MM.1S (cell line): ENCODE measurements around the gene RNASEH1.

Source experiments
- DNase-seq: peaks from one replicate; pipeline ENCODE4 v3.0.0-alpha.2; 2015
- H2AFZ ChIP-seq: fragments of 300-600 bp; sonication (generic); 2 replicates; pipeline ENCODE4 v1.6.0; 2016; ENCODE audit warnings: antibody characterized with exemption, low read length
- H3F3A ChIP-seq: fragments of 300-600 bp; sonication (generic); 2 replicates; pipeline ENCODE4 v1.6.1; 2016; ENCODE audit warnings: mild to moderate bottlenecking, antibody characterized with exemption, low read length, moderate library complexity, mixed read lengths; ENCODE audit not compliant: insufficient read depth
- H3K27ac ChIP-seq: fragments of 300-600 bp; sonication (generic); 2 replicates; pipeline ENCODE4 v1.5.1; 2016; ENCODE audit warnings: mild to moderate bottlenecking, low read length
- H3K27me3 ChIP-seq: fragments of 300-600 bp; sonication (generic); replicated peaks from 2 replicates; pipeline ENCODE4 v1.6.0; 2016; ENCODE audit warnings: low read length; ENCODE audit not compliant: insufficient read depth
- H3K36me3 ChIP-seq: fragments of 300-600 bp; sonication (generic); replicated peaks from 2 replicates; pipeline ENCODE4 v1.6.1; 2016; ENCODE audit warnings: mild to moderate bottlenecking, low read length, mixed read lengths; ENCODE audit not compliant: insufficient read depth
- H3K4me1 ChIP-seq: fragments of 300-600 bp; sonication (generic); 2 replicates; pipeline ENCODE4 v1.6.1; 2016; ENCODE audit warnings: low read length, mixed read lengths
- H3K4me2 ChIP-seq: fragments of 300-600 bp; sonication (generic); 2 replicates; pipeline ENCODE4 v1.6.0; 2016; ENCODE audit warnings: low read depth, low read length
- H3K4me3 ChIP-seq: fragments of 300-600 bp; sonication (generic); 2 replicates; pipeline ENCODE4 v1.5.1; 2016; ENCODE audit warnings: low read length, mixed read lengths
- H3K79me2 ChIP-seq: fragments of 300-600 bp; sonication (generic); 2 replicates; pipeline ENCODE4 v1.6.1; 2016; ENCODE audit warnings: mixed run types, low read length, mixed read lengths
- H3K9ac ChIP-seq: fragments of 300-600 bp; sonication (generic); 2 replicates; pipeline ENCODE4 v1.6.1; 2016; ENCODE audit warnings: low read length, mixed read lengths
- H3K9me2 ChIP-seq: fragments of 300-600 bp; sonication (generic); replicated peaks from 2 replicates; pipeline ENCODE4 v1.6.1; 2016; ENCODE audit warnings: mild to moderate bottlenecking, low read length, mixed read lengths; ENCODE audit not compliant: insufficient read depth
- H3K9me3 ChIP-seq: fragments of 300-600 bp; sonication (generic); replicated peaks from 2 replicates; pipeline ENCODE4 v1.6.1; 2016; ENCODE audit warnings: mild to moderate bottlenecking, low read length, mixed read lengths; ENCODE audit not compliant: insufficient read depth
- H4K20me1 ChIP-seq: fragments of 300-600 bp; sonication (generic); 2 replicates; pipeline ENCODE4 v1.6.1; 2016; ENCODE audit warnings: mild to moderate bottlenecking, low read length, moderate library complexity, mixed read lengths; ENCODE audit not compliant: insufficient read depth
- EZH2 ChIP-seq: fragments of 300-600 bp; sonication (generic); optimal IDR thresholded peaks from 2 replicates; pipeline ENCODE3; 2017; ENCODE audit warnings: low read depth, mild to moderate bottlenecking, antibody characterized with exemption, low read length, mixed read lengths
- EZH2phosphoT487 ChIP-seq: fragments of 300-600 bp; sonication (generic); IDR thresholded peaks from 2 replicates; pipeline ENCODE4 v1.6.1; 2018; ENCODE audit warnings: antibody characterized with exemption, low read length
- TF ChIP-seq, protein P1 (sequence below): fragments of 300-600 bp; sonication (generic); IDR thresholded peaks from 2 replicates; pipeline ENCODE4 v1.5.1; 2016; ENCODE audit warnings: antibody characterized with exemption, low read length, mixed read lengths

The RNASEH1 gene

DNA sequence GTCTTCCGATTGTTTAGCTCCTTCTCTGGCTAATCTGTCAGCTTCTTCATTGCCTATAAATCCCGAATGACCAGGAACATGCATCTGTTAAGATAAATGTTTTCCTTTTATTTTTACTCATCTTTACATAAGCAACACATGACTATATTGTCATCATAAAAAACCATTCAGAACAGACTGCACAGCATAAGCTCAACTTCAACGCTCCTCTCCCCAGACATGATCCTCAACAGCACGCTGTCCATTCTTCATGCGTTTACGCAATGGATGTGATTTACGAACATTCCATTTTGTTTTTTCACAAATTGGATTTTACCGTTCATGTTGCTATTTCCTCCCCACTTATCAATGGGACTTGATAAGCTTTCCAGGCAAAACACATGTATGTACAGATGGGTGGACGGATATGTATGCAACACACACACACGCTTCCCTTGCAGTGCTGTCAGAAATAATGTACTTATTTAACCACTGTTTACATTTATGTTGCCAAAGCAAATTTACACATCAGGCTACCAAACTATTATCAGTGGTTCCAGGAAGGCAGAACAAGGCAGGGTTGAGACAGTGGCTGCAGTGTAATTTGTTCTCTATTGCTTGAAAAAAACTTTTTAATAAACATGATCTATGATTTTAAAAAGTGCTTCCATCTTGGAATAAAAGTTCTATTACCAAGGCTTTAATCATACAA lies 12.2 kb downstream of the RNASEH1 start:
- Histone ChIP-seq H2AFZ (no peak overlapping the region), H3K4me1 (no peaks in the 10 kb centered on the region), H3K27ac (no peak overlapping the region), H3K27me3 (no peaks in the 10 kb centered on the region), H3K4me2 (no peak overlapping the region), H3F3A (no peaks in the 10 kb centered on the region), H4K20me1 (no peaks in the 10 kb centered on the region; the same call in 1 of the 2 replicates), H3K36me3 (peaks cover 22% of the 10 kb centered on the region), H3K9ac (no peak overlapping the region), H3K79me2 (peaks cover 10% of the 10 kb centered on the region; the same call in 1 of the 2 replicates), H3K9me3 (no peaks in the 10 kb centered on the region), H3K4me3 (no peak overlapping the region), H3K9me2 (no peaks in the 10 kb centered on the region)
- no peak for DNase-seq
- no peak for TF ChIP-seq EZH2
- TF ChIP-seq, protein P1, sequence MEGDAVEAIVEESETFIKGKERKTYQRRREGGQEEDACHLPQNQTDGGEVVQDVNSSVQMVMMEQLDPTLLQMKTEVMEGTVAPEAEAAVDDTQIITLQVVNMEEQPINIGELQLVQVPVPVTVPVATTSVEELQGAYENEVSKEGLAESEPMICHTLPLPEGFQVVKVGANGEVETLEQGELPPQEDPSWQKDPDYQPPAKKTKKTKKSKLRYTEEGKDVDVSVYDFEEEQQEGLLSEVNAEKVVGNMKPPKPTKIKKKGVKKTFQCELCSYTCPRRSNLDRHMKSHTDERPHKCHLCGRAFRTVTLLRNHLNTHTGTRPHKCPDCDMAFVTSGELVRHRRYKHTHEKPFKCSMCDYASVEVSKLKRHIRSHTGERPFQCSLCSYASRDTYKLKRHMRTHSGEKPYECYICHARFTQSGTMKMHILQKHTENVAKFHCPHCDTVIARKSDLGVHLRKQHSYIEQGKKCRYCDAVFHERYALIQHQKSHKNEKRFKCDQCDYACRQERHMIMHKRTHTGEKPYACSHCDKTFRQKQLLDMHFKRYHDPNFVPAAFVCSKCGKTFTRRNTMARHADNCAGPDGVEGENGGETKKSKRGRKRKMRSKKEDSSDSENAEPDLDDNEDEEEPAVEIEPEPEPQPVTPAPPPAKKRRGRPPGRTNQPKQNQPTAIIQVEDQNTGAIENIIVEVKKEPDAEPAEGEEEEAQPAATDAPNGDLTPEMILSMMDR: no peak
- no peak for TF ChIP-seq EZH2phosphoT487

DNA sequence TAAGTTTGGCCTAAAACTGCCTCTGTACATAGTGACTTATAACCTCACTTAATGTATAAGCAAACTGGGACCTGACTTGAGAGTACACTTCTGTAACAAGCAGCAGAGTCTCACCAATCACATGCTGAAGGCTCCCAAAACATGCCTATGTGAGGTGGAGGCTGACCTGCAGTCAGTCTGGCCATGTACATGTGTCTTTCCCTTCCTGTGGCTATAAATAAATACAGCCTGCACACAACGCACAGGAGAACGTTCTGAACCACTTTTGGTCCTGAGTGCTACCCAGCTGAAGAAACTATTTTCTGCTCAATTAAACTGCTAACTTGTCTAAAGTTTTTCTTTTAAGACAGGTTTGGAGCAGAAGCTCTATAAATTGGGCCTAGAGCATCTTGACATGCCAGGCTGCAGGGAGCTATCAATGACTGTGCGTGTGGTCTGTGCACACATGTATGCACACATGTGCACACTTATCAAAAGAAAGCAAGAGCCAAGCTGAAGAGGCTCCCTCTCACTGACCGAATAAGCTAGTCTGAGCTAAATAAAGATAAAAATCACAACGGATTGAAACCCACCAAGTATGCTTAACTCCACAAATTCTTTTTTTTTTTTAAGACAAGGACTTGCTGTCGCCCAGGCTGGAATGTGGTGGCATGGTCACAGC lies 15.0 kb downstream of the RNASEH1 start:
- H3K4me1 ChIP-seq: no peaks in the 10 kb centered on the region
- H3F3A ChIP-seq: no peaks in the 10 kb centered on the region
- no peak overlapping the region for H3K4me3 ChIP-seq
- no peaks in the 10 kb centered on the region; the same call in 1 of the 2 replicates for H4K20me1 ChIP-seq
- H3K9me2 ChIP-seq: no peaks in the 10 kb centered on the region
- no peak overlapping the region for H3K4me2 ChIP-seq
- TF ChIP-seq EZH2phosphoT487: no peak
- TF ChIP-seq, protein P1: no peak
- TF ChIP-seq EZH2: no peak
- DNase-seq: no peak
- peaks cover 10% of the 10 kb centered on the region; the same call in 1 of the 2 replicates for H3K79me2 ChIP-seq
- H3K9ac ChIP-seq: no peak overlapping the region
- peaks cover 5% of the 10 kb centered on the region for H3K36me3 ChIP-seq
- no peak overlapping the region for H3K27ac ChIP-seq
- no peak overlapping the region for H2AFZ ChIP-seq
- no peaks in the 10 kb centered on the region for H3K27me3 ChIP-seq
- H3K9me3 ChIP-seq: no peaks in the 10 kb centered on the region

DNA sequence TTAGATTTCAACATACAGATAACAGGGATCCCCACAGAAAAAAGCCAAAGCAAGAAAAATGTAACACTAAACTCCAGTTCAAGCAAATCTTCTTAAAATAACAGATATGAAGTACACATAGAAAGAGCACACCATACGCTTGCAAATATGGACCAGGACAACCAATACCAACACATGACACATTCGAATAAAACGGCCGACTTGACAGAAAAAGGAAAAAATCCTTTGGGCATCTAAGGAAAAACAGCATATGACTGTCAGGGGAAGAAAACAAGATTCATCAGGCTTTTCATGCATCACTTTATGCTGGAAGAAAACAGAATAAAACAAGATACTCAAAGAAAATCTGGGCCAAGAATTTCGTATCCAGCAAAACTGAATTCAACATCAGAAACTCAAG lies 16.0 kb downstream of the RNASEH1 start:
- DNase-seq: no peak
- Histone ChIP-seq H3K79me2 (peaks cover 10% of the 10 kb centered on the region; the same call in 1 of the 2 replicates), H4K20me1 (no peaks in the 10 kb centered on the region), H3K9me3 (no peaks in the 10 kb centered on the region), H3K4me1 (no peaks in the 10 kb centered on the region), H3K4me3 (no peak overlapping the region), H3K4me2 (no peak overlapping the region), H3K9me2 (no peaks in the 10 kb centered on the region), H3K27ac (no peak overlapping the region), H2AFZ (no peak overlapping the region), H3F3A (no peaks in the 10 kb centered on the region), H3K27me3 (no peaks in the 10 kb centered on the region), H3K9ac (no peak overlapping the region), H3K36me3 (peaks cover 3% of the 10 kb centered on the region)
- TF ChIP-seq, protein P1: no peak
- no peak for TF ChIP-seq EZH2phosphoT487
- TF ChIP-seq EZH2: no peak
